Left lung (tissue), 10 donors: Measurements from ENCODE around the gene UBR2. TPM values are rescaled to one million over a fixed set of nuclear protein-coding genes. Genes with fewer than 3 reads are reported as not detected.

ENCODE experiments used
- ATAC-seq: fragments of 200-7000 bp; cut with Tn5 transposase; one replicate; pipeline ENCODE4 v1.9.1; 2020; ENCODE audit warnings: moderate library complexity
- DNase-seq, 4 donors: peaks; one replicate each; pipeline ENCODE4 v3.0.0-alpha.2; 2013 to 2020
- H3K27ac ChIP-seq, 2 donors: fragments of 200-600 bp; sonication (generic) in 1 of 2; one replicate each; pipeline versions ENCODE4 v1.5.0 to v1.8.0; 2020 to 2021
- H3K27me3 ChIP-seq, 2 donors: fragments of 200-600 bp; sonication (generic) in 1 of 2; one replicate each; pipeline versions ENCODE4 v1.5.0 to v1.8.0; 2020 to 2021
- H3K36me3 ChIP-seq, 2 donors: fragments of 200-600 bp; sonication (generic) in 1 of 2; one replicate each; pipeline versions ENCODE4 v1.5.0 to v1.8.0; 2020 to 2021
- H3K4me1 ChIP-seq, 2 donors: fragments of 200-600 bp; one replicate each; pipeline ENCODE4 v1.8.0; 2021
- H3K4me3 ChIP-seq, 2 donors: fragments of 200-600 bp; sonication (generic) in 1 of 2; one replicate each; pipeline versions ENCODE4 v1.5.0 to v1.8.0; 2020 to 2021; ENCODE audit warnings: mild to moderate bottlenecking in 1 of 2
- H3K9me3 ChIP-seq, 2 donors: fragments of 200-600 bp; sonication (generic) in 1 of 2; one replicate each; pipeline versions ENCODE4 v1.5.0 to v1.8.0; 2020 to 2021
- CTCF ChIP-seq, 2 donors: fragments of 200-600 bp; sonication (generic) in 1 of 2; IDR thresholded peaks; one replicate each; pipeline versions ENCODE4 v1.5.0 to v1.8.0; 2021; ENCODE audit warnings: antibody characterized with exemption in 2 of 2
- intact Hi-C, 2 donors: fragments of 100-400 bp; cut with DNase I; formaldehyde crosslinking; loops; one replicate each; pipeline versions ENCODE4 v1.11.2 to v1.14.2; 2022
- polyA plus RNA-seq, 6 donors: library from polyadenylated mRNA; unstranded; fragments of 120-200 nt; gene quantifications; one replicate each; pipeline ENCODE4 v1.2.1, GENCODE V29; 2013; ENCODE audit not compliant: insufficient read length in 6 of 6
- total RNA-seq, 2 donors: library from RNA; stranded (reverse); fragmentation: NEBNext Ultra II Directional; extraction: Animal tissue kit (Norgen Biotek cat#: 25700); gene quantifications; one replicate each; pipeline ENCODE4 v1.2.1, GENCODE V29; 2021
- donor health status: DM: no; HTN: yes; CAD: no.
- donor health status: DM: no; HTN: no; CAD: no.

Gene UBR2
- total and polyA plus RNA-seq, 8 donors: 27.9 to 34.6 (median 29.3) TPM

DNA sequence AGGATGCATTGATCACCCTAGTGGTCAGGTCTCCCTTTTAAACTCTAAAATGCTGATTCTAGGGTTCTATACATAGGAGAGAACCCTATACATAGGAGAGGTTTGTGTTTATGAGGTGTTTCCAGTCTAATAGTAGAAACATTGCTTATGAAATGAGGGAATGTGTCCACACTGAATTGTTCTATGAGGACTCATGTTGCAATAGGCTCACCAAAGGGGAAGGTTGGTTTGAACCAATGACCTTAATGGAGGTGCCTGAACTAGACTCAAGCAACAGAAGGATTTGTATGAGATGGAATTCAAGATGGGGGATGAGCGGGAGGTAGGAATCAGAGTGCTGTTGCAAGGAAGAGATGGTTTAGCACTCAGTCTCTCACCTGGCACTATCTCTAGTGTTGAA is 33.5 kb upstream of the UBR2 start:
- intact Hi-C loops: no loop called here
- no peaks in the 10 kb centered on the region for H3K27me3 ChIP-seq

GRCh38 chr6:42530751-42531150 is 33.1 kb upstream of the UBR2 start:
- DNase-seq (no peak), ATAC-seq (no peak)
- no peaks in the 10 kb centered on the region for H3K36me3 ChIP-seq
- no peaks in the 10 kb centered on the region for H3K4me1 ChIP-seq
- no peaks in the 10 kb centered on the region for H3K27me3 ChIP-seq
- intact Hi-C loops: no loop called here
- H3K27ac ChIP-seq: no peak overlapping the region
- H3K9me3 ChIP-seq: no peaks in the 10 kb centered on the region
- no peak overlapping the region for H3K4me3 ChIP-seq
- TF ChIP-seq CTCF (IDR thresholded peaks at IDR 0.05): no peak

More for the DNA sequence above, 33.5 kb upstream of the UBR2 start:
- no peak overlapping the region for H3K4me3 ChIP-seq
- no peaks in the 10 kb centered on the region for H3K36me3 ChIP-seq
- ATAC-seq: no peak
- no peak overlapping the region for H3K27ac ChIP-seq
- H3K4me1 ChIP-seq: no peaks in the 10 kb centered on the region
- DNase-seq: no peak
- no peaks in the 10 kb centered on the region for H3K9me3 ChIP-seq
- TF ChIP-seq CTCF (IDR thresholded peaks at IDR 0.05): no peak

- peak; percentile 88 for ATAC-seq
- H3K36me3 ChIP-seq: no peaks in the 10 kb centered on the region
- TF ChIP-seq CTCF (IDR thresholded peaks at IDR 0.05): peak; percentile 87
- H3K4me1 ChIP-seq: peaks cover 0 to 7% of the 10 kb centered on the region in 2 donors
- intact Hi-C loops: no loop called here
- H3K4me3 ChIP-seq: no peak overlapping the region
- H3K27ac ChIP-seq: no peak overlapping the region
- no peaks in the 10 kb centered on the region for H3K27me3 ChIP-seq
- peak in 1 of 4 donors; percentile 60 for DNase-seq
- no peaks in the 10 kb centered on the region for H3K9me3 ChIP-seq
These were observed 31.7 kb upstream of the UBR2 start for GRCh38 chr6:42532038-42532669.

- H3K36me3 ChIP-seq: no peaks in the 10 kb centered on the region
- no peak overlapping the region for H3K4me3 ChIP-seq
- intact Hi-C loops: no loop called here
- no peak for TF ChIP-seq CTCF (IDR thresholded peaks at IDR 0.05)
- H3K27me3 ChIP-seq: no peaks in the 10 kb centered on the region
- DNase-seq: no peak
- no peaks in the 10 kb centered on the region for H3K9me3 ChIP-seq
- H3K27ac ChIP-seq: no peak overlapping the region
- ATAC-seq: no peak
- peaks cover 0 to 20% of the 10 kb centered on the region in 2 donors for H3K4me1 ChIP-seq
These were observed 30.0 kb upstream of the UBR2 start for GRCh38 chr6:42533794-42534193.

- Histone ChIP-seq H3K27ac (peak overlapping the region in 1 of 2 donors; percentile 45), H3K27me3 (no peaks in the 10 kb centered on the region), H3K4me1 (peaks cover 0 to 20% of the 10 kb centered on the region in 2 donors), H3K9me3 (no peaks in the 10 kb centered on the region), H3K4me3 (no peak overlapping the region), H3K36me3 (no peaks in the 10 kb centered on the region)
- ATAC-seq: no peak
- intact Hi-C loops: no loop called here
- DNase-seq: no peak
- no peak for TF ChIP-seq CTCF (IDR thresholded peaks at IDR 0.05)
These were observed 26.3 kb upstream of the UBR2 start for GRCh38 chr6:42537536-42537935.
